NK-92 treated with Interleukin-12 subunit alpha and Interleukin-12 subunit beta, amount 100 ng/mL, for 24 hours (cell line): ENCODE results near the gene CRACR2A.
A peak's percentile ranks its signal among the peaks of the same experiment; 100 is the strongest.

Experiments used
- DNase-seq: peaks from one replicate; lab custom pipeline; 2025; lab: John Stamatoyannopoulos, UW

CRACR2A gene

GRCh38 chr12:3752741-3753486 is at the start of gene CRACR2A:
Gene CRACR2A, minus strand, starts transcription at chr12:3753109. Its CDS starts 56,110 bp downstream, at chr12:3696999.
- DNase-seq = peak; percentile 77

GRCh38 chr12:3797531-3798048 is 44.7 kb upstream of the CRACR2A start:
- DNase-seq = no peak

GRCh38 chr12:3795492-3796133 is 42.7 kb upstream of the CRACR2A start:
- DNase-seq = no peak

GRCh38 chr12:3795066-3795465 is 42.2 kb upstream of the CRACR2A start:
- no peak for DNase-seq

GRCh38 chr12:3792623-3793288 is 39.8 kb upstream of the CRACR2A start:
- DNase-seq = no peak

GRCh38 chr12:3791256-3791874 is 38.5 kb upstream of the CRACR2A start:
- DNase-seq = no peak

GRCh38 chr12:3790642-3791041 is 37.7 kb upstream of the CRACR2A start:
- no peak for DNase-seq

GRCh38 chr12:3789838-3790237 is 36.9 kb upstream of the CRACR2A start:
- DNase-seq = no peak

- no peak for DNase-seq
These were observed 24.4 kb upstream of the CRACR2A start for GRCh38 chr12:3777206-3777809.

GRCh38 chr12:3775385-3776035 is 22.6 kb upstream of the CRACR2A start:
- no peak for DNase-seq

- DNase-seq = no peak
These were observed 19.5 kb upstream of the CRACR2A start for GRCh38 chr12:3772380-3772779.

GRCh38 chr12:3771853-3772252 is 18.9 kb upstream of the CRACR2A start:
- DNase-seq = peak; percentile 4

- no peak for DNase-seq
These were observed 18.0 kb upstream of the CRACR2A start for GRCh38 chr12:3770891-3771290.

- DNase-seq = no peak
These were observed 16.1 kb upstream of the CRACR2A start for GRCh38 chr12:3768911-3769447.

- DNase-seq = no peak
These were observed 8.3 kb upstream of the CRACR2A start for GRCh38 chr12:3761116-3761735.

GRCh38 chr12:3759878-3760277 is 7.0 kb upstream of the CRACR2A start:
- no peak for DNase-seq

GRCh38 chr12:3757261-3757660 is 4.4 kb upstream of the CRACR2A start:
- no peak for DNase-seq

GRCh38 chr12:3755898-3756297 is 3.0 kb upstream of the CRACR2A start:
- no peak for DNase-seq

- DNase-seq = no peak
These were observed 805 bp upstream of the CRACR2A start for GRCh38 chr12:3753544-3754284.
